Measurements from ENCODE around the gene DIP2B.

- no peak for TF ChIP-seq ZSCAN20 (CRISPR knock-in tag; IDR thresholded peaks at IDR 0.05)
- TF ChIP-seq POLR2A (IDR thresholded peaks at IDR 0.05; ENCODE audit: low read length) = no peak
- TF ChIP-seq EP300 (IDR thresholded peaks at IDR 0.05) = no peak
- no peak for TF ChIP-seq MYC (IDR thresholded peaks at IDR 0.05; ENCODE audit: borderline replicate concordance, low read length)
- no peak for TF ChIP-seq USF2 (IDR thresholded peaks at IDR 0.05)
- no peak for TF ChIP-seq RAD21 (conservative IDR thresholded peaks at IDR 0.05 in 1 of 2, IDR thresholded peaks at IDR 0.05 in 1 of 2)
- TF ChIP-seq, protein P1, sequence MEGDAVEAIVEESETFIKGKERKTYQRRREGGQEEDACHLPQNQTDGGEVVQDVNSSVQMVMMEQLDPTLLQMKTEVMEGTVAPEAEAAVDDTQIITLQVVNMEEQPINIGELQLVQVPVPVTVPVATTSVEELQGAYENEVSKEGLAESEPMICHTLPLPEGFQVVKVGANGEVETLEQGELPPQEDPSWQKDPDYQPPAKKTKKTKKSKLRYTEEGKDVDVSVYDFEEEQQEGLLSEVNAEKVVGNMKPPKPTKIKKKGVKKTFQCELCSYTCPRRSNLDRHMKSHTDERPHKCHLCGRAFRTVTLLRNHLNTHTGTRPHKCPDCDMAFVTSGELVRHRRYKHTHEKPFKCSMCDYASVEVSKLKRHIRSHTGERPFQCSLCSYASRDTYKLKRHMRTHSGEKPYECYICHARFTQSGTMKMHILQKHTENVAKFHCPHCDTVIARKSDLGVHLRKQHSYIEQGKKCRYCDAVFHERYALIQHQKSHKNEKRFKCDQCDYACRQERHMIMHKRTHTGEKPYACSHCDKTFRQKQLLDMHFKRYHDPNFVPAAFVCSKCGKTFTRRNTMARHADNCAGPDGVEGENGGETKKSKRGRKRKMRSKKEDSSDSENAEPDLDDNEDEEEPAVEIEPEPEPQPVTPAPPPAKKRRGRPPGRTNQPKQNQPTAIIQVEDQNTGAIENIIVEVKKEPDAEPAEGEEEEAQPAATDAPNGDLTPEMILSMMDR (IDR thresholded peaks at IDR 0.05) = no peak
Measured at GRCh38 chr12:50563434-50563787, 58.6 kb downstream of the DIP2B start.

Measured in A549 (cell line).